Measurements from ENCODE around the gene MAT2B. TPM values are rescaled to one million over a fixed set of nuclear protein-coding genes. Genes with fewer than 3 reads are reported as not detected.

MAT2B gene
- total and polyA plus RNA-seq, 2 of the 8 experiments (the other 6 are each of a cell fraction or from before 2014, with no cell fraction given): 33.9 to 65.2 TPM

DNA sequence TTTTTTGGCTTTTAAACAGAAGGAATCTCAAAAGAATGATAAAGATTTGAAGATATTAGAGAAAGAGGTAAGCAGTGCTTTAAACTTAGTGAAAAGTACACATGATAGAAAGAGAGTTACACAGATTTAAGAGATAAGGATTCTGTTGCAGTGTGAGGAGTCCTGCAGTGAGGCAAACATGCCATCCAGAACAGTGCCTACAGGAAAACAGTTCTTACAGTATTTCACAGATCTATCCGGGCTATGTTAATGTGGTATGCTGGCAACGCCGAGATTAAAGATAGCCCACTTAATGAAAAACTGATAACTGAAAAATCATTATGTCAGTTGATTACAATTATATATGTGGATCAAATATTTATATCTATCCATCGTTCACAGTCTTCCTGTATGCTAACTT lies 37.7 kb upstream of the MAT2B start:
- Histone ChIP-seq H4K5ac (ENCODE audit: insufficient read length, low read depth, low read length) (no peak overlapping the region), H3K36me3 (ENCODE audit: control insufficient read depth in 2 of 4, insufficient read depth in 4 of 4, low read length in 3 of 4) (peaks cover 5 to 65% (median 48%) of the 10 kb centered on the region in 4 experiments; a peak in 6 of 8 replicates), H3K56ac (replicated peaks; ENCODE audit: insufficient read length, low read depth, low read length) (no peak overlapping the region), H2BK20ac (ENCODE audit: low read length) (no peak overlapping the region), H3K9ac (replicated peaks in 1 of 4; ENCODE audit: extremely low read depth in 1 of 4, low read depth in 3 of 4, low read length in 3 of 4) (no peak overlapping the region), H3K4ac (replicated peaks; ENCODE audit: insufficient read length, low read depth, low read length) (no peak overlapping the region), H3K79me2 (ENCODE audit: control insufficient read depth in 1 of 2, insufficient read depth in 2 of 2, low read length in 2 of 2) (peaks cover 0 to 14% of the 10 kb centered on the region in 2 experiments; a peak in 2 of 4 replicates), H2BK120ac (replicated peaks; ENCODE audit: low read depth, low read length) (no peak overlapping the region), H3K9me3 (ENCODE audit: insufficient read depth in 2 of 2, low read depth in 1 of 2, low read length in 1 of 2) (no peaks in the 10 kb centered on the region), H4K91ac (replicated peaks; ENCODE audit: insufficient read length, low read length) (no peak overlapping the region), H2BK12ac (ENCODE audit: low read depth, low read length) (no peak overlapping the region), H4K8ac (ENCODE audit: extremely low read depth, insufficient read depth, low read length) (no peak overlapping the region), H3K23me2 (ENCODE audit: low read depth, low read length) (no peaks in the 10 kb centered on the region), H3K4me2 (ENCODE audit: insufficient read depth in 1 of 2, low read depth in 2 of 2, low read length in 2 of 2) (no peak overlapping the region), H2AK5ac (ENCODE audit: low read depth, low read length) (no peak overlapping the region), H3K23ac (ENCODE audit: insufficient read length) (no peak overlapping the region), H3K79me1 (ENCODE audit: low read depth, low read length) (no peaks in the 10 kb centered on the region), H3K4me1 (replicated peaks in 1 of 4; ENCODE audit: control insufficient read depth in 3 of 4, insufficient read depth in 4 of 4, low read length in 3 of 4) (no peaks in the 10 kb centered on the region), H3K18ac (ENCODE audit: extremely low read depth, low read length) (no peak overlapping the region), H2BK5ac (ENCODE audit: low read depth, low read length) (no peak overlapping the region), H2AFZ (ENCODE audit: low read length) (no peak overlapping the region), H3K27ac (ENCODE audit: low read depth, low read length) (no peak overlapping the region), H4K20me1 (replicated peaks in 1 of 2; ENCODE audit: control insufficient read depth in 1 of 2, insufficient read depth in 2 of 2, low read length in 2 of 2) (no peaks in the 10 kb centered on the region), H3K4me3 (ENCODE audit: extremely low read depth in 1 of 4, insufficient read depth in 2 of 4, low read depth in 3 of 4, low read length in 4 of 4) (no peak overlapping the region), H3K14ac (ENCODE audit: insufficient read length) (no peak overlapping the region), H2BK15ac (ENCODE audit: low read length) (no peak overlapping the region), H3K27me3 (replicated peaks in 1 of 4; ENCODE audit: control insufficient read depth in 3 of 4, extremely low read depth in 1 of 4, insufficient read depth in 3 of 4, low read length in 3 of 4) (no peaks in the 10 kb centered on the region)
- DNase-seq (ENCODE audit: low read depth in 1 of 2, low spot score in 2 of 2): no peak
- no peak for FAIRE-seq
- 92% methylated on average over 4 of the region's 4 CpGs; no CpG with 5 or more reads in 1 of the 2 experiments for WGBS, 2 experiments (ENCODE audit: extremely low coverage in 1 of 2, insufficient coverage in 1 of 2, insufficient read length in 1 of 2, insufficient replicate concordance in 2 of 2, low coverage in 1 of 2, low lambda C conversion rate in 2 of 2, missing lambda C conversion rate in 1 of 2)
- ChIA-PET CTCF (ENCODE audit: partially characterized antibody) (interaction anchor here (1.3 to 1.5 kb wide), 3 partner anchors 16 to 21 kb away, joined by 3 to 5 read pairs (median 3); no protein-coding TSS in a partner anchor), POLR2A (ENCODE audit: partially characterized antibody) (interaction anchor here (1.0 to 3.9 kb wide), 2 partner anchors 7 to 10 kb away, joined by 3 to 14 read pairs; partner anchors contain the start of genes HMMR and NUDCD2)
- TF ChIP-seq ZNF274 (IDR thresholded peaks at IDR 0.05; ENCODE audit: borderline replicate concordance, extremely low read depth, low read length): no peak
